ENCODE data around the gene RUSF1.

- no peak for TF ChIP-seq POLR2A (IDR thresholded peaks at IDR 0.05)
- no peak for TF ChIP-seq CTCF (IDR thresholded peaks at IDR 0.05)
Observed at GRCh38 chr16:31501226-31501965, 6.8 kb downstream of the RUSF1 start.

All from adrenal gland (tissue), 5 donors.